Ishikawa (cell line): ENCODE data around the gene ANK3.

Experiments
- CEBPB ChIP-seq: IDR thresholded peaks from 2 replicates; pipeline ENCODE4 v1.6.1; 2012
- CREB1 ChIP-seq: IDR thresholded peaks from 2 replicates; pipeline ENCODE4 v1.6.1; 2012; ENCODE audit warnings: low read depth
- EGR1 ChIP-seq: IDR thresholded peaks from 2 replicates; pipeline ENCODE4 v1.6.1; 2012
- EP300 ChIP-seq: IDR thresholded peaks from 2 replicates; pipeline ENCODE4 v1.6.1; 2012; ENCODE audit warnings: borderline replicate concordance
- NFIC ChIP-seq: IDR thresholded peaks from 2 replicates; pipeline ENCODE4 v1.6.1; 2012
- RAD21 ChIP-seq: IDR thresholded peaks from 2 replicates; pipeline ENCODE4 v1.6.1; 2012; ENCODE audit warnings: low read depth
- TAF1 ChIP-seq: IDR thresholded peaks from 2 replicates; pipeline ENCODE4 v1.6.1; 2012; ENCODE audit warnings: low read depth, mild to moderate bottlenecking
- TEAD4 ChIP-seq: IDR thresholded peaks from 2 replicates; pipeline ENCODE4 v1.6.1; 2012
- YY1 ChIP-seq: IDR thresholded peaks from 2 replicates; pipeline ENCODE4 v1.6.1; 2012; ENCODE audit warnings: low read depth
- ZBTB7A ChIP-seq: IDR thresholded peaks from 2 replicates; pipeline ENCODE4 v1.6.1; 2012; ENCODE audit warnings: low read depth
- TF ChIP-seq, protein P1 (sequence below): IDR thresholded peaks from 2 replicates; pipeline ENCODE4 v1.6.1; 2012

DNA sequence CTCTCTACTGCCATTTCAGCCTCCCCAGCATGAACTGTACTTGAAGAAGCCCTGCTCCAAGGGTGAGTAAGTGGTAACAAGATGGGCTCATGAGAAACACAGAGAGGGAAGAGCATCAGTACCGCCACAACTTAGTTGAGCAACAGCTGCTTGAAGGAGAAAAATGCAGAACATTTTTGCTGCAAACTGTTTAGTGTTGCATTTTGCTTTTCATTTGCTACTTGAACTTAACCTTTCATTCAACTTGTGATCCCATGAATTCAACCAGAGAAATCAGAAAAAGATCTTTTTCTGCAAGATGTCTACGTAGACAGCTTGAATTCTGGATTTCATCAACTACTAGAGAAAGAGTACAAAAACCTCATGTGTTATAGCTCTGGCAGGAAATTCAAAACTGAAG is 40.7 kb downstream of the ANK3 start:
- TF ChIP-seq EP300 (no peak), RAD21 (no peak), TEAD4 (no peak), TAF1 (no peak), ZBTB7A (no peak), CREB1 (no peak), EGR1 (no peak), YY1 (no peak), NFIC (no peak), CEBPB (no peak)
- TF ChIP-seq, protein P1, sequence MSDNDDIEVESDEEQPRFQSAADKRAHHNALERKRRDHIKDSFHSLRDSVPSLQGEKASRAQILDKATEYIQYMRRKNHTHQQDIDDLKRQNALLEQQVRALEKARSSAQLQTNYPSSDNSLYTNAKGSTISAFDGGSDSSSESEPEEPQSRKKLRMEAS: no peak
